Endothelial cell of umbilical vein (primary cell): ENCODE data around the gene ZNF548. TPM values are rescaled to one million over a fixed set of nuclear protein-coding genes. Genes with fewer than 3 reads are reported as not detected.

Source experiments
- BruUV-seq: library from RNA; stranded (reverse); fragments of 400-500 nt; replicated peaks from 2 replicates; lab custom pipeline; 2021; lab: Mats Ljungman, UMichigan
- CTCF ChIA-PET: fragments of 300-600, 350-600 bp; sonication (Branson Sonifier 250); formaldehyde crosslinking; loops from one replicate; lab custom pipeline; 2021; ENCODE audit warnings: antibody characterized with exemption, inconsistent platforms; lab: Charles Lee
- POLR2A ChIA-PET: fragments of 300-600, 350-600 bp; sonication (Branson Sonifier 250); formaldehyde crosslinking; loops from one replicate; lab custom pipeline; 2021; ENCODE audit warnings: antibody characterized with exemption, inconsistent platforms; lab: Charles Lee
- DNase-seq: peaks from one replicate; pipeline ENCODE4 v3.0.0-alpha.2; 2011; ENCODE audit warnings: low read depth, low spot score
- FAIRE-seq: peaks from 2 replicates; lab custom pipeline; 2011; peaks lifted over from hg19 to GRCh38; lab: Jason Lieb, UNC
- H2AFZ ChIP-seq: 2 replicates; pipeline ENCODE4 v1.6.0; 2012; ENCODE audit warnings: low read depth, low read length, control low read depth, inconsistent platforms
- H3K27ac ChIP-seq: 2 replicates; pipeline ENCODE4 v1.5.1; 2011; ENCODE audit warnings: low read depth, mild to moderate bottlenecking, control low read depth, low read length, moderate library complexity; ENCODE audit not compliant: insufficient read depth
- H3K27me3 ChIP-seq, 2 experiments: 2 replicates each; pipeline versions ENCODE4 v1.6.0 to v1.6.1; 2011; ENCODE audit warnings: low read length in 2 of 2, mixed read lengths in 1 of 2; ENCODE audit not compliant: control insufficient read depth in 2 of 2, insufficient read depth in 2 of 2
- H3K36me3 ChIP-seq, 2 experiments: 2 replicates in 1 of 2; 3 replicates in 1 of 2; pipeline ENCODE4 v1.5.1; 2011; ENCODE audit warnings: low read length in 2 of 2, mild to moderate bottlenecking in 1 of 2, moderate library complexity in 1 of 2; ENCODE audit not compliant: control insufficient read depth in 2 of 2, insufficient read depth in 2 of 2; ENCODE audit errors: extremely low read depth in 1 of 2
- H3K4me1 ChIP-seq: 3 replicates; pipeline ENCODE4 v1.5.1; 2011; ENCODE audit warnings: mild to moderate bottlenecking, low read length; ENCODE audit not compliant: control insufficient read depth, insufficient read depth; ENCODE audit errors: extremely low read depth
- H3K4me2 ChIP-seq: 2 replicates; pipeline ENCODE4 v1.6.1; 2011; ENCODE audit warnings: low read length, control low read depth, mixed read lengths; ENCODE audit not compliant: insufficient read depth
- H3K4me3 ChIP-seq, 3 experiments: fragments of 200-600 bp in 1 of 3; sonication (generic), shearing (Covaris generic) in 1 of 3; replicated peaks in 1 of 3; 2 replicates each; pipeline ENCODE4 v1.5.1; 2011 to 2016; ENCODE audit warnings: control low read depth in 3 of 3, low read length in 3 of 3, mild to moderate bottlenecking in 2 of 3, inconsistent platforms in 1 of 3, low read depth in 1 of 3, moderate library complexity in 1 of 3; ENCODE audit not compliant: insufficient read depth in 1 of 3
- H3K79me2 ChIP-seq: 2 replicates; pipeline ENCODE4 v1.6.0; 2012; ENCODE audit warnings: low read length, inconsistent platforms; ENCODE audit not compliant: control insufficient read depth, insufficient read depth
- H3K9ac ChIP-seq: replicated peaks from 2 replicates; pipeline ENCODE3; 2011; ENCODE audit warnings: low read length, control low read depth; ENCODE audit not compliant: insufficient read depth; ENCODE audit errors: extremely low read depth
- H3K9me1 ChIP-seq: replicated peaks from 3 replicates; pipeline ENCODE4 v1.6.0; 2011; ENCODE audit warnings: mild to moderate bottlenecking, low read length; ENCODE audit not compliant: control insufficient read depth, insufficient read depth; ENCODE audit errors: extremely low read depth
- H3K9me3 ChIP-seq: replicated peaks from 2 replicates; pipeline ENCODE4 v1.5.1; 2012; ENCODE audit warnings: low read length, inconsistent platforms; ENCODE audit not compliant: control insufficient read depth, insufficient read depth
- H4K20me1 ChIP-seq: replicated peaks from 2 replicates; pipeline ENCODE3; 2011; ENCODE audit warnings: mild to moderate bottlenecking, low read length; ENCODE audit not compliant: control insufficient read depth, insufficient read depth; ENCODE audit errors: extremely low read depth
- EZH2 ChIP-seq: IDR thresholded peaks from 2 replicates; pipeline ENCODE4 v1.6.1; 2012; ENCODE audit warnings: borderline replicate concordance, low read depth, mild to moderate bottlenecking, moderate library complexity, low read length, inconsistent platforms; ENCODE audit not compliant: severe bottlenecking
- FOS ChIP-seq: IDR thresholded peaks from 2 replicates; pipeline ENCODE4 v1.6.1; 2011; ENCODE audit warnings: mild to moderate bottlenecking, low read length, moderate library complexity, borderline replicate concordance; ENCODE audit not compliant: insufficient read depth
- GATA2 ChIP-seq: IDR thresholded peaks from 2 replicates; pipeline ENCODE4 v1.7.0; 2011; ENCODE audit warnings: low read depth, mild to moderate bottlenecking, moderate library complexity, mixed read lengths, low read length; ENCODE audit not compliant: insufficient read length, insufficient read depth
- JUN ChIP-seq: IDR thresholded peaks from 2 replicates; pipeline ENCODE4 v1.6.1; 2011; ENCODE audit warnings: borderline replicate concordance, low read depth; ENCODE audit not compliant: insufficient read length, insufficient read depth
- MYC ChIP-seq: IDR thresholded peaks from one replicate; pipeline ENCODE4 v1.6.1; 2011; ENCODE audit warnings: mild to moderate bottlenecking, low read depth, low read length
- POLR2A ChIP-seq: IDR thresholded peaks from 2 replicates; pipeline ENCODE4 v1.6.1; 2012; ENCODE audit warnings: low read depth, mild to moderate bottlenecking, control low read depth, low read length
- POLR2AphosphoS5 ChIP-seq: IDR thresholded peaks from 2 replicates; pipeline ENCODE4 v1.6.1; 2012; ENCODE audit warnings: low read depth, mild to moderate bottlenecking, control low read depth, low read length, moderate library complexity; ENCODE audit not compliant: insufficient read depth
- dilution Hi-C: fragments of 300-500 bp; cut with MboI; formaldehyde crosslinking; loops from one replicate; pipeline ENCODE4 v1.15.0; 2019; ENCODE audit warnings: low sequenced_read_pairs; ENCODE audit not compliant: extremely low pct_ligation_motif_present
- intact Hi-C: fragments of 100-400 bp; cut with micrococcal nuclease; formaldehyde crosslinking; loops from one replicate; pipeline ENCODE4 v1.10.0; 2022
- polyA plus RNA-seq, 4 experiments: library from polyadenylated mRNA; depleted of rRNA in 3 of 4; stranded (reverse) in 3 of 4; unstranded in 1 of 4; fragments of >200 nt; gene quantifications; 2 replicates each; pipeline versions ENCODE4 v1.2.1 to v1.2.3, GENCODE V29; 2011 to 2012; ENCODE audit warnings: missing spikeins in 1 of 4
- total RNA-seq: library from RNA; stranded (reverse); gene quantifications from 2 replicates; pipeline ENCODE4 v1.2.3, GENCODE V29; 2021
- TF ChIP-seq, protein P1 (sequence below), 2 donors: IDR thresholded peaks; 1 replicate in 1 of 2; 2 replicates in 1 of 2; pipeline ENCODE4 v1.5.1; 2011; ENCODE audit warnings: low read length in 2 of 2, mild to moderate bottlenecking in 2 of 2, moderate library complexity in 2 of 2, control low read depth in 1 of 2, inconsistent platforms in 1 of 2, low read depth in 1 of 2; ENCODE audit not compliant: insufficient read depth in 1 of 2; ENCODE audit errors: extremely low read depth in 1 of 2
- TF ChIP-seq, protein P2 (sequence below): IDR thresholded peaks from 2 replicates; pipeline ENCODE4 v1.6.1; 2011; ENCODE audit not compliant: insufficient read depth, insufficient read length

The ZNF548 gene
- total and polyA plus RNA-seq, 2 donors (not counting 3 experiments of a cell fraction or from before 2014, with no cell fraction given), result 7.7 to 8.8 TPM

DNA sequence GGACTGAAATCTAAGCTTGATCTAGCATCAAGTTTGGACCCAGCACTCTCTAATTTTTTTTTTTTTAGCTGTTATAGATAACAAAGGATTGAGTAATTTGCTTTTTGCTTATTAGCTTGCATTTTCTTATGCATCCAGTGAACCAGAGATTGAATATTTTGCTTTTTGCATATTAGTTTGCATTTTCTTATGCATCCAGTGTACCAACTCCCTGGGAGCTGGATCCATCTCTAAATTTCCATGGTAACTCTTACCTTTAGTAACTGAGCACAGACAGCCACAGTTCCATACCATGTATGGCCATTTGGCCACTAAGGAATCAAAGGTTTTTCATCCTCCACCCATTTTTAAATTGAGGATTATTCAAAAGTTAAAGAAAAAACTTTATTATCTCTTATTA, 8.7 kb upstream of the ZNF548 start:
- DNase-seq (no peak), FAIRE-seq (no peak)
- Histone ChIP-seq H2AFZ (no peak overlapping the region), H3K9me3 (peaks cover 13% of the 10 kb centered on the region), H3K4me3 (no peak overlapping the region), H4K20me1 (no peaks in the 10 kb centered on the region), H3K27ac (no peak overlapping the region), H3K4me1 (no peaks in the 10 kb centered on the region), H3K4me2 (no peak overlapping the region), H3K27me3 (no peaks in the 10 kb centered on the region), H3K9me1 (no peaks in the 10 kb centered on the region), H3K79me2 (no peaks in the 10 kb centered on the region), H3K36me3 (peaks cover 0 to 10% of the 10 kb centered on the region in 2 experiments), H3K9ac (no peak overlapping the region)
- ChIA-PET CTCF (no interaction called here), POLR2A (no interaction called here)
- intact Hi-C loops, result no loop called here
- dilution Hi-C loops, result loop anchor here (10.0 kb wide), 1 partner anchor 196 kb away; no protein-coding TSS in a partner anchor
- no TSS peak for BruUV-seq
- no peak for TF ChIP-seq POLR2A
- no peak for TF ChIP-seq MYC
- TF ChIP-seq POLR2AphosphoS5, result no peak
- no peak for TF ChIP-seq FOS
- TF ChIP-seq, protein P1, sequence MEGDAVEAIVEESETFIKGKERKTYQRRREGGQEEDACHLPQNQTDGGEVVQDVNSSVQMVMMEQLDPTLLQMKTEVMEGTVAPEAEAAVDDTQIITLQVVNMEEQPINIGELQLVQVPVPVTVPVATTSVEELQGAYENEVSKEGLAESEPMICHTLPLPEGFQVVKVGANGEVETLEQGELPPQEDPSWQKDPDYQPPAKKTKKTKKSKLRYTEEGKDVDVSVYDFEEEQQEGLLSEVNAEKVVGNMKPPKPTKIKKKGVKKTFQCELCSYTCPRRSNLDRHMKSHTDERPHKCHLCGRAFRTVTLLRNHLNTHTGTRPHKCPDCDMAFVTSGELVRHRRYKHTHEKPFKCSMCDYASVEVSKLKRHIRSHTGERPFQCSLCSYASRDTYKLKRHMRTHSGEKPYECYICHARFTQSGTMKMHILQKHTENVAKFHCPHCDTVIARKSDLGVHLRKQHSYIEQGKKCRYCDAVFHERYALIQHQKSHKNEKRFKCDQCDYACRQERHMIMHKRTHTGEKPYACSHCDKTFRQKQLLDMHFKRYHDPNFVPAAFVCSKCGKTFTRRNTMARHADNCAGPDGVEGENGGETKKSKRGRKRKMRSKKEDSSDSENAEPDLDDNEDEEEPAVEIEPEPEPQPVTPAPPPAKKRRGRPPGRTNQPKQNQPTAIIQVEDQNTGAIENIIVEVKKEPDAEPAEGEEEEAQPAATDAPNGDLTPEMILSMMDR (IDR thresholded peaks at IDR 0.05; ENCODE audit: extremely low read depth in 1 of 2, insufficient read depth in 1 of 2, low read depth in 1 of 2, low read length in 2 of 2), result no peak
- no peak for TF ChIP-seq EZH2
- TF ChIP-seq, protein P2, sequence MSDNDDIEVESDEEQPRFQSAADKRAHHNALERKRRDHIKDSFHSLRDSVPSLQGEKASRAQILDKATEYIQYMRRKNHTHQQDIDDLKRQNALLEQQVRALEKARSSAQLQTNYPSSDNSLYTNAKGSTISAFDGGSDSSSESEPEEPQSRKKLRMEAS, result no peak
- no peak for TF ChIP-seq GATA2
- TF ChIP-seq JUN, result no peak
